ENCODE data around the gene BLVRB. TPM values are rescaled to one million over a fixed set of nuclear protein-coding genes. Genes with fewer than 3 reads are reported as not detected.
A peak's percentile ranks its signal among the peaks of the same experiment; 100 is the strongest.

Gene BLVRB
- total RNA-seq, 4 donors from 2014 or later: 51.5 to 206 (median 115) TPM

GRCh38 chr19:40424637-40425449, 40.7 kb downstream of the BLVRB start:
- no peaks in the 10 kb centered on the region for H3K36me3 ChIP-seq
- peak overlapping the region; percentile 98 for H3K27ac ChIP-seq
- intact Hi-C loops (cut with DNase I; ENCODE audit: low total_unique reads): no loop called here
- TF ChIP-seq POLR2A (IDR thresholded peaks at IDR 0.05): no peak
- DNase-seq: no peak
- H3K9me3 ChIP-seq: no peaks in the 10 kb centered on the region
- H3K27me3 ChIP-seq: no peaks in the 10 kb centered on the region
- H3K4me3 ChIP-seq: peak overlapping the region; percentile 72 to 93
- peaks cover 0 to 21% of the 10 kb centered on the region in 2 donors for H3K4me1 ChIP-seq

GRCh38 chr19:40423938-40424337, 41.6 kb downstream of the BLVRB start:
- H3K4me1 ChIP-seq: peaks cover 0 to 21% of the 10 kb centered on the region in 2 donors
- no peak for TF ChIP-seq POLR2A (IDR thresholded peaks at IDR 0.05)
- TF ChIP-seq CTCF (IDR thresholded peaks at IDR 0.05): no peak
- no peaks in the 10 kb centered on the region for H3K27me3 ChIP-seq
- H3K36me3 ChIP-seq: no peaks in the 10 kb centered on the region
- no peaks in the 10 kb centered on the region for H3K9me3 ChIP-seq
- peak overlapping the region; percentile 98 for H3K27ac ChIP-seq
- intact Hi-C loops (cut with DNase I; ENCODE audit: low total_unique reads): no loop called here
- H3K4me3 ChIP-seq: peak overlapping the region; percentile 72 to 93
- no peak for DNase-seq

- no peaks in the 10 kb centered on the region for H3K27me3 ChIP-seq
- no peaks in the 10 kb centered on the region for H3K9me3 ChIP-seq
- intact Hi-C loops (cut with DNase I; ENCODE audit: low total_unique reads): no loop called here
- no peak for DNase-seq
- peaks cover 0 to 21% of the 10 kb centered on the region in 2 donors for H3K4me1 ChIP-seq
- peak overlapping the region; percentile 98 for H3K27ac ChIP-seq
- H3K36me3 ChIP-seq: no peaks in the 10 kb centered on the region
- no peak overlapping the region for H3K4me3 ChIP-seq
- TF ChIP-seq CTCF (IDR thresholded peaks at IDR 0.05) (no peak), POLR2A (IDR thresholded peaks at IDR 0.05) (no peak)
Observed at GRCh38 chr19:40422748-40423566, 42.6 kb downstream of the BLVRB start.

- Histone ChIP-seq H3K27me3 (no peaks in the 10 kb centered on the region), H3K27ac (peak overlapping the region; percentile 98)
- intact Hi-C loops (cut with DNase I; ENCODE audit: low total_unique reads): no loop called here
Observed at GRCh38 chr19:40421993-40422747, 43.4 kb downstream of the BLVRB start.

More at GRCh38 chr19:40421993-40422747, 43.4 kb downstream of the BLVRB start:
- no peak for TF ChIP-seq CTCF (IDR thresholded peaks at IDR 0.05)
- no peak for DNase-seq
- Histone ChIP-seq H3K4me3 (peak overlapping the region in 1 of 2 donors; percentile 69), H3K4me1 (peaks cover 0 to 21% of the 10 kb centered on the region in 2 donors), H3K9me3 (no peaks in the 10 kb centered on the region), H3K36me3 (no peaks in the 10 kb centered on the region)

Data from uterus (tissue), 4 donors.